AG04449 (cell line): ENCODE results near the gene OR1B1.

Experiments
- CTCF ChIA-PET: fragments of 350-600 bp; formaldehyde crosslinking; extraction: SDS; loops from one replicate; lab custom pipeline; 2021; ENCODE audit warnings: antibody characterized with exemption; lab: Yijun Ruan, JAX
- POLR2A ChIA-PET: fragments of 400-600, 350-600 bp; formaldehyde crosslinking; extraction: SDS; loops from one replicate; lab custom pipeline; 2020; ENCODE audit warnings: antibody characterized with exemption, inconsistent platforms; lab: Yijun Ruan, JAX
- DNase-seq: peaks from one replicate; pipeline ENCODE4 v3.0.0-alpha.2; 2010; ENCODE audit warnings: low read depth, low spot score
- H3K4me3 ChIP-seq: 2 replicates; pipeline ENCODE4 v1.5.1; 2011; ENCODE audit warnings: low read depth, mild to moderate bottlenecking, control low read depth, low read length
- TF ChIP-seq, protein P1 (sequence below): IDR thresholded peaks from one replicate; pipeline ENCODE4 v1.5.1; 2011; ENCODE audit warnings: mild to moderate bottlenecking, moderate library complexity, low read length, control low read depth, inconsistent platforms; ENCODE audit not compliant: insufficient read depth; ENCODE audit errors: missing control alignments

Gene OR1B1

GRCh38 chr9:122580360-122580759 lies 77.1 kb downstream of the OR1B1 start:
- ChIA-PET CTCF (no interaction called here), POLR2A (no interaction called here)
- TF ChIP-seq, protein P1, sequence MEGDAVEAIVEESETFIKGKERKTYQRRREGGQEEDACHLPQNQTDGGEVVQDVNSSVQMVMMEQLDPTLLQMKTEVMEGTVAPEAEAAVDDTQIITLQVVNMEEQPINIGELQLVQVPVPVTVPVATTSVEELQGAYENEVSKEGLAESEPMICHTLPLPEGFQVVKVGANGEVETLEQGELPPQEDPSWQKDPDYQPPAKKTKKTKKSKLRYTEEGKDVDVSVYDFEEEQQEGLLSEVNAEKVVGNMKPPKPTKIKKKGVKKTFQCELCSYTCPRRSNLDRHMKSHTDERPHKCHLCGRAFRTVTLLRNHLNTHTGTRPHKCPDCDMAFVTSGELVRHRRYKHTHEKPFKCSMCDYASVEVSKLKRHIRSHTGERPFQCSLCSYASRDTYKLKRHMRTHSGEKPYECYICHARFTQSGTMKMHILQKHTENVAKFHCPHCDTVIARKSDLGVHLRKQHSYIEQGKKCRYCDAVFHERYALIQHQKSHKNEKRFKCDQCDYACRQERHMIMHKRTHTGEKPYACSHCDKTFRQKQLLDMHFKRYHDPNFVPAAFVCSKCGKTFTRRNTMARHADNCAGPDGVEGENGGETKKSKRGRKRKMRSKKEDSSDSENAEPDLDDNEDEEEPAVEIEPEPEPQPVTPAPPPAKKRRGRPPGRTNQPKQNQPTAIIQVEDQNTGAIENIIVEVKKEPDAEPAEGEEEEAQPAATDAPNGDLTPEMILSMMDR: no peak
- DNase-seq: no peak
- no peak overlapping the region for H3K4me3 ChIP-seq

DNA sequence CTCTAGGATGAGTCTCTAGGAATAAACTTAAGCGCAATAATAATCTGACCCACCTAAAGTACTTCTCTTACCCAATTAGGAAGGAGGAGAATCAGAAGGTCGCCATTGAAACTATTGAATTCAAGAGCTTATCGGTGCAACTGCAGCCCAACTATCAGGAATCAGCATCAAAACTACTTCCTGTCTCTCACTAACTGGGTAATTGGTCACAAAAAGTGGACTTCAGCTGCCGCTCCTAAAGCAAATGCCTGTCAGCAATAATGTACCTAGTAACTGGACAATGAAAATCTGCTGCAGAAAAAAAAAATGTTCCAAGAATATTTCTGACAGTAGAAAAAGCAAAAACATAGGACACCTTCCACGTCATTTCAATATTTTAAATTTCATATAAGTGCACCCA lies 77.6 kb downstream of the OR1B1 start:
- ChIA-PET POLR2A (no interaction called here), CTCF (no interaction called here)
- H3K4me3 ChIP-seq: no peak overlapping the region
- no peak for DNase-seq
- TF ChIP-seq, protein P1: no peak
